H9 (cell line): ENCODE measurements around the gene SLC26A9. TPM values are rescaled to one million over a fixed set of nuclear protein-coding genes. Genes with fewer than 3 reads are reported as not detected.
A peak's percentile ranks its signal among the peaks of the same experiment; 100 is the strongest.

Experiments used
- DNase-seq: peaks from one replicate; pipeline ENCODE4 v3.0.0-alpha.2; 2017
- H2AFZ ChIP-seq: one replicate; pipeline ENCODE4 v1.6.1; 2013; ENCODE audit warnings: mild to moderate bottlenecking, low read length, control low read depth, moderate library complexity
- H2AK5ac ChIP-seq: 2 replicates; pipeline ENCODE4 v1.6.1; 2013; ENCODE audit warnings: low read length, control low read depth, mixed read lengths; ENCODE audit not compliant: insufficient read length
- H2BK120ac ChIP-seq: one replicate; pipeline ENCODE4 v1.6.1; 2013; ENCODE audit warnings: low read depth, mild to moderate bottlenecking, low read length, control low read depth, inconsistent platforms; ENCODE audit not compliant: poor library complexity, severe bottlenecking
- H2BK12ac ChIP-seq: 2 replicates; pipeline ENCODE4 v1.6.1; 2013; ENCODE audit warnings: low read length, control low read depth, mixed read lengths, low read depth; ENCODE audit not compliant: insufficient read length
- H2BK15ac ChIP-seq: 2 replicates; pipeline ENCODE4 v1.6.1; 2013; ENCODE audit warnings: low read depth, low read length, control low read depth
- H2BK20ac ChIP-seq: one replicate; pipeline ENCODE4 v1.6.1; 2013; ENCODE audit warnings: low read depth, mild to moderate bottlenecking, low read length, control low read depth, inconsistent platforms; ENCODE audit not compliant: poor library complexity, severe bottlenecking
- H2BK5ac ChIP-seq: 2 replicates; pipeline ENCODE4 v1.6.1; 2013; ENCODE audit warnings: low read length, control low read depth, mixed read lengths; ENCODE audit not compliant: insufficient read length
- H3K14ac ChIP-seq: 2 replicates; pipeline ENCODE4 v1.6.1; 2013; ENCODE audit warnings: low read length, control low read depth; ENCODE audit not compliant: insufficient read depth
- H3K18ac ChIP-seq: 2 replicates; pipeline ENCODE4 v1.6.1; 2013; ENCODE audit warnings: low read depth, mild to moderate bottlenecking, mixed read lengths, low read length, control low read depth; ENCODE audit not compliant: insufficient read length
- H3K23ac ChIP-seq: 2 replicates; pipeline ENCODE4 v1.6.1; 2013; ENCODE audit warnings: low read length, control low read depth, mixed read lengths, low read depth; ENCODE audit not compliant: insufficient read length
- H3K23me2 ChIP-seq: 2 replicates; pipeline ENCODE4 v1.6.1; 2013; ENCODE audit warnings: low read depth, mild to moderate bottlenecking, mixed read lengths, low read length, control low read depth; ENCODE audit not compliant: insufficient read length, poor library complexity, severe bottlenecking
- H3K27ac ChIP-seq: 2 replicates; pipeline ENCODE4 v1.5.1; 2013; ENCODE audit warnings: low read length, control low read depth, mixed read lengths, low read depth; ENCODE audit not compliant: insufficient read length
- H3K27me3 ChIP-seq: 2 replicates; pipeline ENCODE4 v1.6.1; 2013; ENCODE audit warnings: low read length, control low read depth, inconsistent platforms; ENCODE audit not compliant: insufficient read depth
- H3K4ac ChIP-seq: 2 replicates; pipeline ENCODE4 v1.6.1; 2013; ENCODE audit warnings: low read depth, mild to moderate bottlenecking, control low read depth, inconsistent platforms, low read length, moderate library complexity
- H3K4me1 ChIP-seq: 2 replicates; pipeline ENCODE4 v1.6.1; 2013; ENCODE audit warnings: low read length, control low read depth, inconsistent platforms; ENCODE audit not compliant: insufficient read depth
- H3K4me2 ChIP-seq: 2 replicates; pipeline ENCODE4 v1.6.1; 2013; ENCODE audit warnings: low read length, control low read depth, mixed read lengths; ENCODE audit not compliant: insufficient read length, insufficient read depth
- H3K56ac ChIP-seq: 2 replicates; pipeline ENCODE4 v1.6.1; 2013; ENCODE audit warnings: low read depth, mild to moderate bottlenecking, mixed read lengths, low read length, control low read depth; ENCODE audit not compliant: insufficient read length
- H3K79me1 ChIP-seq: 2 replicates; pipeline ENCODE4 v1.6.1; 2013; ENCODE audit warnings: low read depth, mild to moderate bottlenecking, moderate library complexity, low read length, control low read depth, inconsistent platforms; ENCODE audit not compliant: insufficient read depth, poor library complexity, severe bottlenecking
- H3K79me2 ChIP-seq: 2 replicates; pipeline ENCODE4 v1.6.1; 2013; ENCODE audit warnings: low read length, control low read depth, inconsistent platforms; ENCODE audit not compliant: insufficient read depth
- H3K9ac ChIP-seq: 2 replicates; pipeline ENCODE4 v1.6.1; 2013; ENCODE audit warnings: low read length, control low read depth, mixed read lengths; ENCODE audit not compliant: insufficient read length; ENCODE audit errors: extremely low read depth
- H3K9me3 ChIP-seq: one replicate; pipeline ENCODE4 v1.6.1; 2013; ENCODE audit warnings: low read depth, low read length, inconsistent platforms; ENCODE audit not compliant: control insufficient read depth
- H3T11ph ChIP-seq: one replicate; pipeline ENCODE4 v1.6.1; 2013; ENCODE audit warnings: mild to moderate bottlenecking, low read length, control low read depth, inconsistent platforms
- H4K20me1 ChIP-seq: one replicate; pipeline ENCODE4 v1.6.1; 2013; ENCODE audit not compliant: control insufficient read depth, insufficient read length, insufficient read depth
- H4K5ac ChIP-seq: 2 replicates; pipeline ENCODE4 v1.6.1; 2013; ENCODE audit warnings: low read depth, mild to moderate bottlenecking, mixed read lengths, low read length, control low read depth; ENCODE audit not compliant: insufficient read length
- H4K8ac ChIP-seq: replicated peaks from 2 replicates; pipeline ENCODE4 v1.6.1; 2013; ENCODE audit warnings: low read length, control low read depth, mixed read lengths, low read depth; ENCODE audit not compliant: insufficient read length
- H4K91ac ChIP-seq: 2 replicates; pipeline ENCODE4 v1.6.1; 2013; ENCODE audit warnings: low read depth, mild to moderate bottlenecking, moderate library complexity, mixed read lengths, low read length, control low read depth; ENCODE audit not compliant: insufficient read length
- H3K27ac Mint-ChIP-seq, 3 experiments: 2 replicates in 2 of 3; 3 replicates in 1 of 3; pipeline ENCODE4 v1.8.0; 2020 to 2021; ENCODE audit warnings: mixed read lengths in 3 of 3, mild to moderate bottlenecking in 1 of 3, moderate library complexity in 1 of 3
- H3K27me3 Mint-ChIP-seq: 2 replicates; pipeline ENCODE4 v1.8.0; 2021; ENCODE audit warnings: low read depth, mild to moderate bottlenecking, moderate library complexity, mixed read lengths
- H3K36me3 Mint-ChIP-seq, 3 experiments: 2 replicates in 2 of 3; 3 replicates in 1 of 3; pipeline ENCODE4 v1.8.0; 2020 to 2021; ENCODE audit warnings: low read depth in 3 of 3, mixed read lengths in 3 of 3; ENCODE audit not compliant: insufficient read depth in 1 of 3
- H3K4me1 Mint-ChIP-seq, 2 experiments: 2 replicates each; pipeline ENCODE4 v1.8.0; 2020; ENCODE audit warnings: mixed read lengths in 2 of 2
- H3K4me3 Mint-ChIP-seq, 2 experiments: 2 replicates in 1 of 2; 3 replicates in 1 of 2; pipeline ENCODE4 v1.8.0; 2020 to 2021; ENCODE audit warnings: mild to moderate bottlenecking in 2 of 2, mixed read lengths in 2 of 2, moderate library complexity in 1 of 2
- H3K9me3 Mint-ChIP-seq, 2 experiments: 2 replicates in 1 of 2; 3 replicates in 1 of 2; pipeline ENCODE4 v1.8.0; 2020; ENCODE audit warnings: mild to moderate bottlenecking in 2 of 2, mixed read lengths in 2 of 2, moderate library complexity in 1 of 2
- CTCF ChIP-seq: fragments of 200-600 bp; sonication (generic); conservative IDR thresholded peaks from 3 replicates; pipeline ENCODE4 v1.8.0; 2021; ENCODE audit warnings: antibody characterized with exemption, mild to moderate bottlenecking
- WGBS: extraction: QIAGEN DNeasy Blood & Tissue Kit; methylation state at CpG from one replicate; pipeline ENCODE4 v1.1.7; 2013; ENCODE audit warnings: missing lambda C conversion rate, low lambda C conversion rate, mixed read lengths; ENCODE audit not compliant: insufficient read length; ENCODE audit errors: extremely low coverage; 5-methylcytosine and 5-hydroxymethylcytosine counted together
- total RNA-seq: library from RNA; stranded (reverse); gene quantifications from 2 replicates; pipeline ENCODE4 v1.2.1, GENCODE V29; 2021

SLC26A9 gene
- total RNA-seq, 1 experiment from 2014 or later, result not detected

DNA sequence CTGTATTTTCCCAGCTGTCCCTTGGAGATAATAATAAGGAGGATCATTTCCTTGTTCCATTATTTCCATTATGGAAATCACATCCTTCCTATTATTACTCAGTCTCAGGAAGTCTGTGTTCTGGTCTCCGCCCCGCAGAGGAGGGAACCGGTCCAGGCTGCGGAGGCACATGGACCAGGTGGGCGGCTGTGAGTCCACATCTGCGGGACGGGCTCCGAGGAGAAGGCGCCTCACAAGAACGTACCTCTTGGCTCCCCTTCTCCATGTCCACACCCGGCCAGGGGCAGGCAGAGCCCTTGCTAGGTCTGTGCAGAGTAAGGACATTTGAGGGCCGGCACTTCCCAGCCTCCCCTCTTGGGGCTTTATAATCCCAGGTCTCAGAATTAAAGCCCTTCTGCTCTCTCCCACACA lies 45.3 kb upstream of the SLC26A9 start:
- Mint-ChIP-seq H3K4me3 (no peak overlapping the region), H3K36me3 (no peaks in the 10 kb centered on the region; a peak in 1 of 7 replicates), H3K27ac (no peak overlapping the region; a peak in 1 of 7 replicates), H3K4me1 (peaks cover 6 to 16% of the 10 kb centered on the region in 2 experiments; a peak in 3 of 4 replicates), H3K27me3 (peaks cover 18% of the 10 kb centered on the region), H3K9me3 (no peaks in the 10 kb centered on the region)
- Histone ChIP-seq H3K14ac (no peak overlapping the region), H3K27me3 (no peaks in the 10 kb centered on the region), H2BK120ac (no peak overlapping the region), H3K56ac (no peak overlapping the region), H3K79me1 (no peaks in the 10 kb centered on the region), H2BK12ac (no peak overlapping the region), H3K4ac (no peak overlapping the region), H4K5ac (no peak overlapping the region), H3K18ac (no peak overlapping the region), H4K20me1 (no peaks in the 10 kb centered on the region), H3K9me3 (no peaks in the 10 kb centered on the region), H2BK5ac (no peak overlapping the region), H3K79me2 (no peaks in the 10 kb centered on the region), H2BK15ac (no peak overlapping the region), H3T11ph (no peak overlapping the region), H3K4me1 (no peaks in the 10 kb centered on the region), H3K27ac (no peak overlapping the region), H3K23me2 (no peaks in the 10 kb centered on the region), H3K23ac (no peak overlapping the region), H2AFZ (no peak overlapping the region), H3K4me2 (no peak overlapping the region), H2AK5ac (no peak overlapping the region), H4K91ac (no peak overlapping the region), H3K9ac (no peak overlapping the region), H2BK20ac (no peak overlapping the region), H4K8ac (no peak overlapping the region)
- DNase-seq, result no peak
- WGBS, result no CpG with 5 or more reads among the region's 12 CpGs
- TF ChIP-seq CTCF, result 0 out of 3 replicates have a peak, but pooled peaks have one; percentile 24
